Thyroid gland (tissue), 4 donors: ENCODE results near the gene EYA3. TPM values are rescaled to one million over a fixed set of nuclear protein-coding genes. Genes with fewer than 3 reads are reported as not detected.
A peak's percentile ranks its signal among the peaks of the same experiment; 100 is the strongest.

Experiments
- DNase-seq, 2 donors: peaks; one replicate each; pipeline ENCODE4 v3.0.0-alpha.2; 2019
- H3K27ac ChIP-seq, 3 donors: fragments of 200-600 bp; sonication (generic); 1 replicate in 2 of 3; 2 replicates in 1 of 3; pipeline ENCODE4 v1.5.1; 2016 to 2019; ENCODE audit warnings: mild to moderate bottlenecking in 1 of 3, moderate library complexity in 1 of 3
- H3K27me3 ChIP-seq: fragments of 200-600 bp; sonication (generic); one replicate; pipeline ENCODE4 v1.5.1; 2019
- H3K36me3 ChIP-seq, 2 donors: fragments of 200-600 bp; sonication (generic); one replicate each; pipeline ENCODE4 v1.5.1; 2016 to 2019
- H3K4me1 ChIP-seq, 2 donors: fragments of 200-600 bp; sonication (generic); one replicate each; pipeline ENCODE4 v1.5.1; 2017 to 2019
- H3K4me3 ChIP-seq, 3 donors: fragments of 200-600 bp; sonication (generic); replicated peaks in 1 of 3; 1 replicate in 2 of 3; 2 replicates in 1 of 3; pipeline ENCODE4 v1.5.1; 2016; ENCODE audit warnings: mild to moderate bottlenecking in 1 of 3
- H3K9me3 ChIP-seq: fragments of 200-600 bp; sonication (generic); one replicate; pipeline ENCODE4 v1.5.1; 2017
- CTCF ChIP-seq, 6 experiments: fragments of 200-600 bp in 3 of 6; fragments of 450-650 bp in 3 of 6; sonication (generic) in 3 of 6; IDR thresholded peaks; one replicate each; pipeline ENCODE4 v1.5.1; 2016 to 2019; ENCODE audit warnings: antibody characterized with exemption in 6 of 6, mild to moderate bottlenecking in 2 of 6, inconsistent platforms in 1 of 6, moderate library complexity in 1 of 6
- POLR2A ChIP-seq, 2 donors: fragments of 450-650 bp; IDR thresholded peaks; one replicate each; pipeline ENCODE4 v1.6.1; 2017; ENCODE audit warnings: antibody characterized with exemption in 2 of 2, mild to moderate bottlenecking in 2 of 2, moderate library complexity in 1 of 2
- WGBS, 2 donors: methylation state at CpG; one replicate each; pipeline ENCODE4 v1.1.5; 2017; 5-methylcytosine and 5-hydroxymethylcytosine counted together
- intact Hi-C: fragments of 100-400 bp; cut with DNase I; formaldehyde crosslinking; loops from one replicate; pipeline ENCODE4 v1.15.1; 2023
- total RNA-seq, 4 donors: library from RNA; depleted of rRNA; stranded (reverse); fragments of >200 nt; gene quantifications; one replicate each; pipeline ENCODE4 v1.2.3, GENCODE V29; 2016

The EYA3 gene
- total RNA-seq, 4 donors from 2014 or later, result 19.3 to 27.7 (median 20.0) TPM

- peak overlapping the region; percentile 13 to 33 (median 27) for H3K27ac ChIP-seq
- no peaks in the 10 kb centered on the region for H3K36me3 ChIP-seq
- no peaks in the 10 kb centered on the region for H3K9me3 ChIP-seq
- peaks cover 10 to 21% of the 10 kb centered on the region in 2 donors for H3K4me1 ChIP-seq
- no peak for TF ChIP-seq POLR2A (IDR thresholded peaks at IDR 0.05)
- no peak for TF ChIP-seq CTCF (IDR thresholded peaks at IDR 0.05)
- 31 to 60% methylated on average over 6 of the region's 6 CpGs for WGBS, 2 donors
- peak; percentile 81 to 86 for DNase-seq
- no peak overlapping the region for H3K4me3 ChIP-seq
- no peaks in the 10 kb centered on the region for H3K27me3 ChIP-seq
- intact Hi-C loops, result no loop called here
Measured at GRCh38 chr1:27955076-27955475, 133.3 kb downstream of the EYA3 start.

- intact Hi-C loops, result no loop called here
- TF ChIP-seq CTCF (IDR thresholded peaks at IDR 0.05) (no peak), POLR2A (IDR thresholded peaks at IDR 0.05) (no peak)
- no peaks in the 10 kb centered on the region for H3K9me3 ChIP-seq
- 95 to 97% methylated on average over 10 of the region's 10 CpGs for WGBS, 2 donors
- H3K4me3 ChIP-seq, result no peak overlapping the region
- peaks cover 10 to 21% of the 10 kb centered on the region in 2 donors for H3K4me1 ChIP-seq
- H3K27ac ChIP-seq, result no peak overlapping the region
- no peaks in the 10 kb centered on the region for H3K36me3 ChIP-seq
- no peaks in the 10 kb centered on the region for H3K27me3 ChIP-seq
- no peak for DNase-seq
Measured at GRCh38 chr1:27954186-27954585, 134.2 kb downstream of the EYA3 start.

GRCh38 chr1:27952147-27952546 is 136.3 kb downstream of the EYA3 start:
- TF ChIP-seq POLR2A (IDR thresholded peaks at IDR 0.05) (no peak), CTCF (IDR thresholded peaks at IDR 0.05) (no peak)
- no peaks in the 10 kb centered on the region for H3K27me3 ChIP-seq
- intact Hi-C loops, result no loop called here
- H3K4me3 ChIP-seq, result no peak overlapping the region
- no peaks in the 10 kb centered on the region for H3K36me3 ChIP-seq
- no peaks in the 10 kb centered on the region for H3K9me3 ChIP-seq
- no peak overlapping the region for H3K27ac ChIP-seq
- 68 to 81% methylated on average over 3 of the region's 3 CpGs for WGBS, 2 donors
- no peak for DNase-seq
- peaks cover 10 to 18% of the 10 kb centered on the region in 2 donors for H3K4me1 ChIP-seq

GRCh38 chr1:27951396-27951795 is 137.0 kb downstream of the EYA3 start:
- Histone ChIP-seq H3K4me3 (no peak overlapping the region), H3K4me1 (peaks cover 10 to 18% of the 10 kb centered on the region in 2 donors), H3K27me3 (no peaks in the 10 kb centered on the region), H3K27ac (no peak overlapping the region), H3K9me3 (no peaks in the 10 kb centered on the region), H3K36me3 (no peaks in the 10 kb centered on the region)
- intact Hi-C loops, result no loop called here
- 52 to 60% methylated on average over 3 of the region's 3 CpGs for WGBS, 2 donors
- TF ChIP-seq POLR2A (IDR thresholded peaks at IDR 0.05) (no peak), CTCF (IDR thresholded peaks at IDR 0.05) (no peak)
- DNase-seq, result no peak

- Histone ChIP-seq H3K36me3 (no peaks in the 10 kb centered on the region), H3K4me1 (no peaks in the 10 kb centered on the region), H3K27me3 (no peaks in the 10 kb centered on the region), H3K4me3 (no peak overlapping the region), H3K27ac (no peak overlapping the region), H3K9me3 (no peaks in the 10 kb centered on the region)
- 93 to 94% methylated on average over 8 of the region's 8 CpGs for WGBS, 2 donors
- no peak for DNase-seq
- intact Hi-C loops, result no loop called here
- TF ChIP-seq POLR2A (IDR thresholded peaks at IDR 0.05) (no peak), CTCF (IDR thresholded peaks at IDR 0.05) (no peak)
Measured at GRCh38 chr1:27949027-27949426, 139.4 kb downstream of the EYA3 start.
